ENCODE measurements around the gene MACROD2. TPM values are rescaled to one million over a fixed set of nuclear protein-coding genes. Genes with fewer than 3 reads are reported as not detected.

MACROD2 gene
- total and polyA plus RNA-seq, 2 of the 4 experiments (the other 2 are of a cell fraction) = not detected

- Histone ChIP-seq H3K36me3 (ENCODE audit: control insufficient read depth, insufficient read depth, low read length) (no peaks in the 10 kb centered on the region), H3K56ac (ENCODE audit: extremely low read depth, insufficient read depth, low read length) (no peak overlapping the region), H3K4me1 (ENCODE audit: control insufficient read depth, insufficient read depth, low read length) (no peaks in the 10 kb centered on the region), H3K4me2 (ENCODE audit: low read depth, low read length) (no peak overlapping the region), H2AK9ac (replicated peaks; ENCODE audit: low read depth, low read length, poor library complexity) (no peak overlapping the region), H3K4ac (ENCODE audit: low read depth, low read length) (no peak overlapping the region), H3K9me1 (ENCODE audit: insufficient read depth, low read length) (no peaks in the 10 kb centered on the region), H3K27ac (ENCODE audit: insufficient read depth, low read length) (no peak overlapping the region), H3K79me1 (ENCODE audit: low read depth in 1 of 2, low read length in 2 of 2) (no peaks in the 10 kb centered on the region), H2AK5ac (ENCODE audit: low read depth, low read length) (no peak overlapping the region), H3K27me3 (ENCODE audit: control insufficient read depth, insufficient read depth, low read length) (no peaks in the 10 kb centered on the region), H2BK20ac (ENCODE audit: low read depth, low read length) (no peak overlapping the region), H3K4me3 (ENCODE audit: insufficient read depth, low read depth, low read length) (no peak overlapping the region), H2AFZ (replicated peaks; ENCODE audit: low read length, poor library complexity) (no peak overlapping the region), H4K8ac (ENCODE audit: low read depth in 2 of 2, low read length in 2 of 2) (no peak overlapping the region), H2BK15ac (ENCODE audit: low read depth, low read length) (no peak overlapping the region), H4K5ac (ENCODE audit: low read depth, low read length) (no peak overlapping the region), H2BK120ac (ENCODE audit: low read depth, low read length) (no peak overlapping the region), H3K9me3 (ENCODE audit: control insufficient read depth, insufficient read depth, low read length) (peaks cover 5% of the 10 kb centered on the region), H2BK5ac (ENCODE audit: low read depth, low read length, poor library complexity, severe bottlenecking) (no peak overlapping the region), H3K18ac (ENCODE audit: low read depth, low read length) (no peak overlapping the region), H3K14ac (replicated peaks; ENCODE audit: low read depth, low read length) (no peak overlapping the region), H4K91ac (ENCODE audit: insufficient read depth, low read depth, low read length) (no peak overlapping the region), H3K23ac (ENCODE audit: low read depth, low read length) (no peak overlapping the region), H3K9ac (ENCODE audit: low read depth, low read length) (no peak overlapping the region), H4K20me1 (ENCODE audit: insufficient read depth, low read length) (no peaks in the 10 kb centered on the region)
- DNase-seq (no peak), ATAC-seq (ENCODE audit: low read depth) (no peak)
- dilution Hi-C loops (cut with HindIII; ENCODE audit: low sequenced_read_pairs, unreplicated experiment) (no loop called here), in situ Hi-C loops (cut with MboI; ENCODE audit: low sequenced_read_pairs) (no loop called here), intact Hi-C loops (cut with micrococcal nuclease) (no loop called here)
- ChIA-PET CTCF (no interaction called here), POLR2A (ENCODE audit: unreplicated experiment) (no interaction called here)
- WGBS, 2 experiments (ENCODE audit: extremely low coverage in 2 of 2, insufficient read length in 1 of 2) = no CpG with 5 or more reads among the region's 3 CpGs
- BruUV-seq (replicated peaks) = no TSS peak
- TF ChIP-seq RCOR1 (IDR thresholded peaks at IDR 0.05; ENCODE audit: insufficient replicate concordance, low read length) (no peak), RAD21 (IDR thresholded peaks at IDR 0.05; ENCODE audit: low read length) (no peak), USF2 (IDR thresholded peaks at IDR 0.05; ENCODE audit: low read depth, low read length) (no peak), BHLHE40 (IDR thresholded peaks at IDR 0.05; ENCODE audit: low read depth, low read length) (no peak), SMC3 (IDR thresholded peaks at IDR 0.05; ENCODE audit: low read depth, low read length) (no peak), MXI1 (IDR thresholded peaks at IDR 0.05; ENCODE audit: borderline replicate concordance, low read depth, low read length) (no peak), CTCF (conservative IDR thresholded peaks at IDR 0.05; ENCODE audit: low read depth, low read length) (no peak), CEBPB (IDR thresholded peaks at IDR 0.05; ENCODE audit: low read depth, low read length) (no peak), FOS (IDR thresholded peaks at IDR 0.05; ENCODE audit: low read depth, low read length) (no peak)
Observed at GRCh38 chr20:15239542-15240206, 1244.4 kb downstream of the MACROD2 start.

Data from IMR-90 (cell line).